Middle frontal gyrus (tissue), 1 donor: ENCODE measurements around the gene RBCK1.

Source experiments
- DNase-seq: peaks from one replicate; pipeline ENCODE4 v3.0.0-alpha.2; 2015; ENCODE audit warnings: low spot score; ENCODE audit errors: extremely low spot score

Gene RBCK1

GRCh38 chr20:416950-417800, 9.1 kb downstream of the RBCK1 start:
- DNase-seq, result no peak

GRCh38 chr20:417801-418342, 9.8 kb downstream of the RBCK1 start:
- no peak for DNase-seq

- no peak for DNase-seq
Observed at GRCh38 chr20:418858-419365, 10.8 kb downstream of the RBCK1 start.

- no peak for DNase-seq
Observed at GRCh38 chr20:419556-420165, 11.6 kb downstream of the RBCK1 start.

GRCh38 chr20:420166-420620, 12.1 kb downstream of the RBCK1 start:
- no peak for DNase-seq

- DNase-seq, result no peak
Observed at GRCh38 chr20:420721-421574, 12.8 kb downstream of the RBCK1 start.

- no peak for DNase-seq
Observed at GRCh38 chr20:421685-422250, 13.7 kb downstream of the RBCK1 start.

- no peak for DNase-seq
Observed at GRCh38 chr20:426566-426965, 18.5 kb downstream of the RBCK1 start.

- DNase-seq, result no peak
Observed at GRCh38 chr20:427401-427800, 19.3 kb downstream of the RBCK1 start.

GRCh38 chr20:427849-428657, 20.0 kb downstream of the RBCK1 start:
- DNase-seq, result no peak

- no peak for DNase-seq
Observed at GRCh38 chr20:428658-429200, 20.6 kb downstream of the RBCK1 start.

- DNase-seq, result no peak
Observed at GRCh38 chr20:430091-430999, 22.2 kb downstream of the RBCK1 start.

- peak; percentile 83 for DNase-seq
Observed at GRCh38 chr20:431012-431904, 23.2 kb downstream of the RBCK1 start.

GRCh38 chr20:432208-432607, 24.1 kb downstream of the RBCK1 start:
- DNase-seq, result no peak

- no peak for DNase-seq
Observed at GRCh38 chr20:432677-433299, 24.7 kb downstream of the RBCK1 start.

GRCh38 chr20:433300-433975, 25.3 kb downstream of the RBCK1 start:
- DNase-seq, result no peak

- DNase-seq, result no peak
Observed at GRCh38 chr20:434221-434620, 26.1 kb downstream of the RBCK1 start.
